Measurements from ENCODE around the gene ZSWIM9.

ZSWIM9 gene

GRCh38 chr19:48169939-48170803 lies at the start of gene ZSWIM9, which contains the start of gene LIG1:
Gene ZSWIM9, plus strand, starts transcription at chr19:48170680. Its CDS starts 1,123 bp downstream, at chr19:48171803.
Gene LIG1, minus strand, starts transcription at chr19:48170344. Its CDS starts 4,778 bp downstream, at chr19:48165566.
- Histone ChIP-seq H3K36me3 (ENCODE audit: control insufficient read depth, insufficient read depth, low read length) (no peaks in the 10 kb centered on the region; the same call in none of the 2 replicates), H3K27me3 (ENCODE audit: control insufficient read depth, insufficient read depth, low read length) (no peaks in the 10 kb centered on the region), H3K9me3 (ENCODE audit: control insufficient read depth, insufficient read depth, low read length) (no peaks in the 10 kb centered on the region), H3K4me3 (ENCODE audit: low read length) (peak within 1 kb of the TSS; percentile 81), H3K4me1 (ENCODE audit: control insufficient read depth, insufficient read depth, low read length) (0 out of 2 replicates have a peak, but pooled peaks cover 1% of the 10 kb centered on the region), H3K27ac (ENCODE audit: low read length) (no peak within 1 kb of the TSS)
- WGBS (ENCODE audit: insufficient coverage, insufficient read length) = no CpG with 5 or more reads among the region's 82 CpGs
- DNase-seq (ENCODE audit: low read depth, low spot score) = no peak

GRCh38 chr19:48121066-48121465 lies 49.4 kb upstream of the ZSWIM9 start:
- WGBS (ENCODE audit: insufficient coverage, insufficient read length) = no CpG with 5 or more reads among the region's 14 CpGs
- DNase-seq (ENCODE audit: low read depth, low spot score) = no peak
- Histone ChIP-seq H3K9me3 (ENCODE audit: control insufficient read depth, insufficient read depth, low read length) (no peaks in the 10 kb centered on the region), H3K36me3 (ENCODE audit: control insufficient read depth, insufficient read depth, low read length) (peaks cover 22% of the 10 kb centered on the region), H3K27ac (ENCODE audit: low read length) (no peak overlapping the region), H3K4me3 (ENCODE audit: low read length) (no peak overlapping the region), H3K4me1 (ENCODE audit: control insufficient read depth, insufficient read depth, low read length) (no peaks in the 10 kb centered on the region), H3K27me3 (ENCODE audit: control insufficient read depth, insufficient read depth, low read length) (no peaks in the 10 kb centered on the region)

GRCh38 chr19:48121909-48122371 lies 48.5 kb upstream of the ZSWIM9 start:
- no peak overlapping the region for H3K4me3 ChIP-seq (ENCODE audit: low read length)
- H3K36me3 ChIP-seq (ENCODE audit: control insufficient read depth, insufficient read depth, low read length) = peaks cover 24% of the 10 kb centered on the region
- no peaks in the 10 kb centered on the region for H3K4me1 ChIP-seq (ENCODE audit: control insufficient read depth, insufficient read depth, low read length)
- H3K9me3 ChIP-seq (ENCODE audit: control insufficient read depth, insufficient read depth, low read length) = no peaks in the 10 kb centered on the region
- no CpG with 5 or more reads among the region's 10 CpGs for WGBS (ENCODE audit: insufficient coverage, insufficient read length)
- no peak overlapping the region for H3K27ac ChIP-seq (ENCODE audit: low read length)
- H3K27me3 ChIP-seq (ENCODE audit: control insufficient read depth, insufficient read depth, low read length) = no peaks in the 10 kb centered on the region
- no peak for DNase-seq (ENCODE audit: low read depth, low spot score)

- H3K27me3 ChIP-seq (ENCODE audit: control insufficient read depth, insufficient read depth, low read length) = no peaks in the 10 kb centered on the region
- H3K36me3 ChIP-seq (ENCODE audit: control insufficient read depth, insufficient read depth, low read length) = peaks cover 27% of the 10 kb centered on the region
- H3K4me3 ChIP-seq (ENCODE audit: low read length) = no peak overlapping the region; the same call in 1 of the 2 replicates
- WGBS (ENCODE audit: insufficient coverage, insufficient read length) = no CpG with 5 or more reads among the region's 14 CpGs
- H3K27ac ChIP-seq (ENCODE audit: low read length) = no peak overlapping the region
- no peaks in the 10 kb centered on the region for H3K4me1 ChIP-seq (ENCODE audit: control insufficient read depth, insufficient read depth, low read length)
- no peaks in the 10 kb centered on the region for H3K9me3 ChIP-seq (ENCODE audit: control insufficient read depth, insufficient read depth, low read length)
- no peak for DNase-seq (ENCODE audit: low read depth, low spot score)
Measured at GRCh38 chr19:48122421-48122820, 48.1 kb upstream of the ZSWIM9 start.

- DNase-seq (ENCODE audit: low read depth, low spot score) = no peak
- Histone ChIP-seq H3K9me3 (ENCODE audit: control insufficient read depth, insufficient read depth, low read length) (no peaks in the 10 kb centered on the region), H3K4me3 (ENCODE audit: low read length) (no peak overlapping the region), H3K36me3 (ENCODE audit: control insufficient read depth, insufficient read depth, low read length) (peaks cover 32% of the 10 kb centered on the region), H3K27ac (ENCODE audit: low read length) (no peak overlapping the region), H3K27me3 (ENCODE audit: control insufficient read depth, insufficient read depth, low read length) (no peaks in the 10 kb centered on the region), H3K4me1 (ENCODE audit: control insufficient read depth, insufficient read depth, low read length) (no peaks in the 10 kb centered on the region)
- no CpG with 5 or more reads among the region's 12 CpGs for WGBS (ENCODE audit: insufficient coverage, insufficient read length)
Measured at GRCh38 chr19:48123907-48124651, 46.4 kb upstream of the ZSWIM9 start.

GRCh38 chr19:48127561-48127960 lies 42.9 kb upstream of the ZSWIM9 start:
- no peaks in the 10 kb centered on the region for H3K27me3 ChIP-seq (ENCODE audit: control insufficient read depth, insufficient read depth, low read length)
- H3K27ac ChIP-seq (ENCODE audit: low read length) = no peak overlapping the region
- H3K36me3 ChIP-seq (ENCODE audit: control insufficient read depth, insufficient read depth, low read length) = peaks cover 38% of the 10 kb centered on the region
- DNase-seq (ENCODE audit: low read depth, low spot score) = no peak
- no peaks in the 10 kb centered on the region for H3K4me1 ChIP-seq (ENCODE audit: control insufficient read depth, insufficient read depth, low read length)
- no peak overlapping the region for H3K4me3 ChIP-seq (ENCODE audit: low read length)
- H3K9me3 ChIP-seq (ENCODE audit: control insufficient read depth, insufficient read depth, low read length) = no peaks in the 10 kb centered on the region
- WGBS (ENCODE audit: insufficient coverage, insufficient read length) = no CpG with 5 or more reads among the region's 6 CpGs

- no peaks in the 10 kb centered on the region for H3K27me3 ChIP-seq (ENCODE audit: control insufficient read depth, insufficient read depth, low read length)
- peaks cover 29% of the 10 kb centered on the region for H3K36me3 ChIP-seq (ENCODE audit: control insufficient read depth, insufficient read depth, low read length)
- no peak overlapping the region for H3K27ac ChIP-seq (ENCODE audit: low read length)
- no peak overlapping the region for H3K4me3 ChIP-seq (ENCODE audit: low read length)
- H3K4me1 ChIP-seq (ENCODE audit: control insufficient read depth, insufficient read depth, low read length) = no peaks in the 10 kb centered on the region
- H3K9me3 ChIP-seq (ENCODE audit: control insufficient read depth, insufficient read depth, low read length) = no peaks in the 10 kb centered on the region
- no CpG with 5 or more reads among the region's 6 CpGs for WGBS (ENCODE audit: insufficient coverage, insufficient read length)
- no peak for DNase-seq (ENCODE audit: low read depth, low spot score)
Measured at GRCh38 chr19:48133094-48133493, 37.4 kb upstream of the ZSWIM9 start.

GRCh38 chr19:48135411-48135810 lies 35.1 kb upstream of the ZSWIM9 start:
- Histone ChIP-seq H3K4me3 (ENCODE audit: low read length) (no peak overlapping the region), H3K27me3 (ENCODE audit: control insufficient read depth, insufficient read depth, low read length) (no peaks in the 10 kb centered on the region), H3K27ac (ENCODE audit: low read length) (no peak overlapping the region), H3K4me1 (ENCODE audit: control insufficient read depth, insufficient read depth, low read length) (no peaks in the 10 kb centered on the region), H3K36me3 (ENCODE audit: control insufficient read depth, insufficient read depth, low read length) (peaks cover 28% of the 10 kb centered on the region), H3K9me3 (ENCODE audit: control insufficient read depth, insufficient read depth, low read length) (no peaks in the 10 kb centered on the region)
- WGBS (ENCODE audit: insufficient coverage, insufficient read length) = no CpG with 5 or more reads among the region's 8 CpGs
- no peak for DNase-seq (ENCODE audit: low read depth, low spot score)

- no peaks in the 10 kb centered on the region for H3K27me3 ChIP-seq (ENCODE audit: control insufficient read depth, insufficient read depth, low read length)
- no peaks in the 10 kb centered on the region for H3K9me3 ChIP-seq (ENCODE audit: control insufficient read depth, insufficient read depth, low read length)
- H3K4me1 ChIP-seq (ENCODE audit: control insufficient read depth, insufficient read depth, low read length) = no peaks in the 10 kb centered on the region
- H3K36me3 ChIP-seq (ENCODE audit: control insufficient read depth, insufficient read depth, low read length) = peaks cover 18% of the 10 kb centered on the region
- H3K27ac ChIP-seq (ENCODE audit: low read length) = no peak overlapping the region
- no peak for DNase-seq (ENCODE audit: low read depth, low spot score)
- no peak overlapping the region for H3K4me3 ChIP-seq (ENCODE audit: low read length)
- WGBS (ENCODE audit: insufficient coverage, insufficient read length) = no CpG with 5 or more reads among the region's 4 CpGs
Measured at GRCh38 chr19:48136547-48136946, 33.9 kb upstream of the ZSWIM9 start.

GRCh38 chr19:48137411-48137810 lies 33.1 kb upstream of the ZSWIM9 start:
- H3K36me3 ChIP-seq (ENCODE audit: control insufficient read depth, insufficient read depth, low read length) = peaks cover 18% of the 10 kb centered on the region
- DNase-seq (ENCODE audit: low read depth, low spot score) = no peak
- no peak overlapping the region for H3K4me3 ChIP-seq (ENCODE audit: low read length)
- WGBS (ENCODE audit: insufficient coverage, insufficient read length) = no CpG with 5 or more reads among the region's 26 CpGs
- H3K27ac ChIP-seq (ENCODE audit: low read length) = no peak overlapping the region
- no peaks in the 10 kb centered on the region for H3K27me3 ChIP-seq (ENCODE audit: control insufficient read depth, insufficient read depth, low read length)
- no peaks in the 10 kb centered on the region for H3K4me1 ChIP-seq (ENCODE audit: control insufficient read depth, insufficient read depth, low read length)
- no peaks in the 10 kb centered on the region for H3K9me3 ChIP-seq (ENCODE audit: control insufficient read depth, insufficient read depth, low read length)
